Colon (tissue), 2 donors: ENCODE measurements around the gene NCAPD3.
"Not testable (repeated sequence)": the region's sequence is repeated elsewhere in the genome, so short reads cannot be mapped to it uniquely, and the experiment has no call there.

Experiments
- FAIRE-seq: peaks from 2 replicates; lab custom pipeline; 2012; peaks lifted over from hg19 to GRCh38; lab: Jason Lieb, UNC
- donor health status: control.
- donor health status: control.

The NCAPD3 gene

DNA sequence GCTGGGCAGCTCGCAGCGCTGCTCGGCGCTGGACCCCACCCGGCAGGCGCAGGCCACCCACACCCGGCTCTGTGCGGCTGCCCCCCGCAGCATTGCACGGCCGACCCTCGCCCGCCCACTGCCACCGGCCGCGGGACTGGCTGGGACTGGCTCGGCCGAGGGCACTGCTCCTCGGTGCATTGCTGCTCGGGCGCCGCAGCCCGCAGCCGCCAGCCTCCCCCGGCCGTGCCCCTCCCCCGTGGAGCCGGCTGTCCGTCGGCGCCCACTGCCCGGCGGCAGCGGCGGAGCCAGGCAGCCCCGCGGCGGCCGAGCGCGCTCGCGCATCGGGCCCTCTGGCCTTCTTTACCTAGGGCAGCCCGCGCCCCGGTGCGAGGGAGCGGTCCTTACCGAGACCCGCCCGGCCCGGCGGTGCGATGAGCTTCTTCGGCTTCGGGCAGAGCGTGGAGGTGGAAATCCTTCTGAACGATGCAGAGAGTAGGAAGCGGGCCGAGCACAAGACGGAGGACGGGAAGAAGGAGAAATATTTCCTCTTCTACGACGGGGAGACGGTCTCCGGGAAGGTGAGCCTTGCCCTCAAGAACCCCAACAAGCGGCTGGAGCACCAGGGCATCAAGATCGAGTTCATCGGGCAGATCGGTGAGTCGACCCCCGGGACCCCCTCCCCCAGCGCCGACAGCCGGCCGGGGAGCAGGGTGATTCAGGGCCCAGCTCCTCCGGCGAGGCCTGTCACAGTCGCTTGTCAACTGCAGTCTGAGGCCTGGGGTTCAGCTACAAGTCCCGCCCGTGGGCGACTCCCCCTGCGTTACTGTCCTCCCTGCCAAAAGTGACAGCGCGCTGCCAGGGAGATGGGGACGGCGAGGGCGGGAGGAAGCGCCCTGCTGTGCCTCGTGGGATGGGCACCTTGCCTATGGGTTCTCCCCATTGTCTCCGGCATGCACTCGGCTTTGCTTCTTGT is 1.2 kb upstream of the NCAPD3 start:
- FAIRE-seq = no peak

DNA sequence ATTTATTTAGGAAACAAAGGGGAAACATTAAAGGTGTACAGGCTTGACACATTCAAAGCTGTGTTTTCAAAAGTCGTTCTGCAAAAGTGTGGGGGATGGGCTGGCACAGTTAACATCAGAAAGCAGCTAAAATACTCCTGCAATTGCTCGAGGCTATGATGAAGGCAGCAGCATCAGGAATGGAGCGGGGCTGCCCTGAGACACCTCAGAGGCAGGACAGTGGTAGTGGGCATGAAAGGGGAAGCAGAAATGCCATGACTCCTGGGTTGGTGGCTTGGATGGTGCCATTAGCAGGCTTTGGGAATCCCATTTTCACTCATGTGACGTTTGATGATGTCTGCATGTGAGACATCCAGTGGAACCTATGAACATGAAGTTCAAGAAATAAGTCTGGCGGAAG is 646 bp downstream of the NCAPD3 start:
- FAIRE-seq = no peak

DNA sequence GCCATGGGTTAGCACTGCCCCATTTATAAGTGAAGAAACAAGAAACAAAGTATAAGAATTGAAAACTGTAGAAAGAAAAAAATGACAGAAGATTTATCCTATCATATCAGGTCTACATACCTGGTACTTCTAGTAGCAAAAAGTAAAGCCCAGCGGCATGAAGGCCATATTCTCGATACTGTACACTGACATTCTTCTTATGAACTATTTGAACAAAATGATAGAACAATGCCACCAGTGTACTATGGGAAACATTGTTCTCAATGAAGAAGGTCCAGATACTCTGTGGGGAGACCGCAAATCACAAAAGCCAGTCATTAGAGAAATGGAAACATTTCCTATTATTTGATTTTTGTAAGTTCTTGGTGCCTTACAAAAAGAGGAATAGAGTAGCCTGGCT is 7.0 kb downstream of the NCAPD3 start:
- no peak for FAIRE-seq

DNA sequence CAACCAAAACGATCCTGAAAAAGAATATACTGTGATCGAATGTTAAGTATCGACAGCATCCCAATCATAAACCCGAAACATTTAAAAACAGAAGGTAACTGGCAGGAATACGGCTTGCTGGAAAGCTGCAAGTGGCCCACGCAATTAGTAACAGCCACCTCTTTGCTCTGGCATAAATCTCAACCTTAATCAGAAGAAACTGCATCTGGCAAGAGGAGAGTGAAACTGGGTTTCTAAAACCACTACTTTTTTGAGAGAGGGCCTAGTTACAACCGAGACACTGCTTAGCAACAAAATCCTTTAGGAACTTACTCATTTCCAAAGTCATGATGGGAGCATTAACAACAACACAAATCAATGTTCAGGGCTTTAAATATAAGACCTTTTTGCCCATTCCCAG is 7.9 kb downstream of the NCAPD3 start:
- no peak for FAIRE-seq

DNA sequence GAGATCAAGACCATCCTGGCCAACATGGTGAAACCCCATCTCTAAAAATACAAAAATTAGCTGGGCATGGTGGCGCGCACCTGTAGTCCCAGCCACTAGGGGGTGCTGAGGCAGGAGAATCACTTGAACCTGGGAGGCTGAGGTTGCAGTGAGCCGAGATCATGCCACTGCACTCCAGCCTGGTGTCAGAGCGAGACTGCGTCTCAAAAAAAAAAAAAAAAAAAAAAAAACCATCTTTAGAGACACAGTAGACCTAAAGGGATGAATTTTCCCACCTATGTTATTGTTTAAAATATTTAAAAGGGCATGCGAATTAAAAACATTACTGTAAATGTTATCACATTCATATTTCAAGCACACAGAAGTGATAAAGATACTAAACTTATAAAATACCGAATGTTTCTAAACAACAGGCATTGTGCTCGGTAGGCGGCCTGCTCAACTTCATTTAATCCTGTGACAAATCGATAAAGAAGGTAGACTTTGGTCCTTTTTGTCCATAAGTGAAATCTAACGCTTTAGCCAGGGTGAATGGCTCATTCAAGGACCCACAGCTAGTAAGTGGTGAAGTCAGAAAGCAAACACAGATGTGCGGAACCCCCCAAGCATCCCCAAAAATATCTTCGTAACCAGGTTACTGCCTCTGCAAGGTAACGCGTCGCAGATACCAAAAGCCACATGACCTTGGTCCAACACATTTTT is 16.1 kb downstream of the NCAPD3 start:
- FAIRE-seq = no peak

DNA sequence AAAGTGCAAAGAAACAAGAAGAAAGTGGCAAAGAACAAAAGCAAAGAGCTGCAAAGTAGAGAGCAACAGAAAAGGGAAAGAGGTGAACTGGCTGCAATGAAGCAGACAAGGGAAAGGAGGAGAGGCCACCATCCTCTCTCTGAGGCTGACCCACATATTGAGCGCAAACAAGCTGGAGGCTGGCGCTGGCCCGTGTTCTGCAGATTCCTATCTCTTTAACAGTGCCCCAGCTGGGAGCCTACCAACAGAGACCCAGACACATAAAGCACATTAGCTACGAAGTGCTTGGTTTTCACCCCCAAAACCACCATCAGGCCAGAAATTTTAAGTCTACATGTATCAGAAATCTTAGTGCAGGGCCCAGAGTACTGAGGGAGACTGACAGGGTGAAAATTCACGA is 17.6 kb downstream of the NCAPD3 start:
- no peak for FAIRE-seq

DNA sequence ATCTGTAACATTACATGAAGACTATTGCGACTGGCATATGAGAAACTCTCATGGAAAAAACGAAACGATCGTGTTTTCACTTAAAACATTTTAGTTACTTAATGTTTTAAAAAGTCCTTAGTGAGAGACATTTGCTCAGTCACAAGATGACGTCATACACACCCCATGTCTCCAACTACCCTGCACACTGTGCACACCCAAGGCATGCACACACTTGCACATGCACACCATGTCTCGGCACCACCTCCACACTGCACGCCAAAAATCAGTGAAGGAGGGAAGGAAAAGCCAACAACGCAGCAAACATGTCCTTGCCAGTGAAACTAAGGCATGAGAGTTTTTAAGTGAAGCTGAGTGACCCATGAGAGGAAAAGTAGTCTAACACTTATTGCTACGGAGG is 18.0 kb downstream of the NCAPD3 start:
- no peak for FAIRE-seq

DNA sequence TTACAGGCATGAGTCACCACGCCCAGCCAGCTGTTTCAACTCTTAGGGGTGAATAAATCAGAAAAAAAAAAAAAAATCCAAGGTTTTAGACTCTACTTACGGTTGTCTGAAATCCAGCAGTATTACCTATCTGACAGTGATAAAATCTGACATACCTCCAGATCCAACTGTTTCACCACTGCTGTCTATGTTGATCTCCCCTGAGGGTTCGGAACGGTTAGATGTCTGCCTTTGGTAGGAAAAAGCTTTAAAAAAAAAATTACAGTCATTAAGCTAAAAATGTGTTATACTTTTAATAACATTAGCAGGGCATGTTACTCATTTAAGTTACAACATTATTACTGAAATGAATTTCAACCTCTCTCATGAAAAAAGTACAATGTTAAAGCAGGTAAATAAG is 21.1 kb downstream of the NCAPD3 start:
- no peak for FAIRE-seq

DNA sequence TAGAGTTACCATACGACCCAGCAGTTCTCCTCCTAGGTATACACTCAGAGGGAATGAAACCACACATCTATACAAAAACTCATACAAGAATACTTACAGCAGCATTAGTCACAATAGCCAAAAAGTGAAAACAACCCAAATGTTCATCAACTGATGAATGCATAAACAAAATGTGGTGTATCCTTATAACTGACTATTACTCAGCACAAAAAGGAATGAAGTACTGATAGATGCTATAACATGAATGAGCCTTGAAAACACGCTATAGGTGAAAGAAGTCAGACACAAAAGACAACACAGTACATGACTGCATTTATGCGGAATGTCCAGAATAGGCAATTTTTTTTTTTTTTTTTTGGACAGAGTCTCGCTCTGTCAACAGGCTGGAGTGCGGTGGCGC is 23.1 kb downstream of the NCAPD3 start:
- FAIRE-seq = no peak

DNA sequence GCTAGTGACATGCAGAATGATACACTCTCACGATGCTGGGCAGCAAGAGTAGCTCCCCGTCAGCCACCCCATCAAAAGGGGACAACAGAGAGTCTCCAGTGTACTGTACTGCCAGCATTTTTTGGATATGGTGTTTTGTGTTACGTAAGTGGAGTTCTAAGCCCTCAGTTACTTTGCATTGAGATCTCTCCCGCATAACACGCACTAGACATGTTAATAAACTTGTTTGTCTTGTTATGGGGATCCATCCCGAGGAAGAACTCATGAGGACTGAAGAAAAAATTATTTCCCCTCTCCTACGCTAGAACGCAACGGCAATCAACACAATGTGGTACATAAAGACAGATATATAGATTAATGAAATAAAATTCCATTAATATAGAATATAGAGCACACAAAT is 24.2 kb downstream of the NCAPD3 start:
- FAIRE-seq = no peak

DNA sequence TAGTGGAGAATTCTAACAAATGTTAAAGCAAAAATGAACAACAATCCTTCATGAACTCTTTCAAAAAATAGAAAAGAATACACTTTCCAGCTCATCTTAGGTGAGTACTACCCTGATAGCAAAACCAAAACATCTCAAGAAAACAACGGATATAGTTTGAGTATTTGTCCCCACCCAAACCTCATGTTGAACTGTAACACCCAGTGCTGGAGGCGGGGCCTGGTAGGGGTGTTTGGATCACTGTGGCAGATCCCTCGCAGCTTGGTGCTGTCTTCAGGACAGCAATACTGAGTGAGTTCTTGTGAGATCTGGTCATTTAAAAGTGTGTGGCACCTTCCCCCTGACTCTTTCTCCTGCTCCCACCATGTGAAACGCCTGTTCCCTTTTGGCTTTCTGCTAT is 27.0 kb downstream of the NCAPD3 start:
- FAIRE-seq = no peak

DNA sequence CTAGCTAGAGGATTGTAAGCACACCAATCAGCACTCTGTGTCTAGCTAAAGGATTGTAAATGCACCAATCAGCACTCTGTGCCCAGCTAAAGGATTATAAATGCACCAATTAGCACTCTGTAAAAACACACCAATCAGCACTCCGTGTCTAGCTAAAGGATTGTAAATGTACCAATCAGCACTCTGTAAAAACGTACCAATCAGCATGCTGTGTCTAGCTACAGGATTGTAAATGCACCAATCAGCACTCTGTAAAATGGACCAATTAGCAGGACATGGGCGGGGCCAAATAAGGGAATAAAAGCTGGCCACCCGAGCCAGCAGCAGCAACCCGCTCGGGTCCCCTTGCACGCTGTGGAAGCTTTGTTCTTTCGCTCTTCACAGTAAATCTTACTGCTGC is 35.7 kb downstream of the NCAPD3 start:
- FAIRE-seq = not testable (repeated sequence)

DNA sequence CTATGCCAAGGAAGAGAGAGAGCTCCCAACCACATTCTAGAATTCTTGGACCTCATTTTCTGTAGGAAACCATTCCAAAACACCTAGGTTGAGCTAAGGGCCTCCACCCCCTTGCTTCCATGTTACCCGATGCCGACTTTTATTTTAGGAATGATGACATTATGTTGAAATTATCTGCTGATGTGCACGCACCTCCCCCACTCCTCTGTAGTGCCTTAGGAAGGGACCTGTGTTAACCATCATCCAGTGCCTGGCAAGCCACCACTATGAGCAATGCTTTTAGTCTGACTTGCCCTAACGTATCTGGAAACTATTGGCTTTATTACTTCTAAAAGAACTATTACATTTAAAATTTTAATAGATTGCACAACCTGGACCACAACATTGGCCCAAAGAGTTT is 42.1 kb downstream of the NCAPD3 start:
- no peak for FAIRE-seq

DNA sequence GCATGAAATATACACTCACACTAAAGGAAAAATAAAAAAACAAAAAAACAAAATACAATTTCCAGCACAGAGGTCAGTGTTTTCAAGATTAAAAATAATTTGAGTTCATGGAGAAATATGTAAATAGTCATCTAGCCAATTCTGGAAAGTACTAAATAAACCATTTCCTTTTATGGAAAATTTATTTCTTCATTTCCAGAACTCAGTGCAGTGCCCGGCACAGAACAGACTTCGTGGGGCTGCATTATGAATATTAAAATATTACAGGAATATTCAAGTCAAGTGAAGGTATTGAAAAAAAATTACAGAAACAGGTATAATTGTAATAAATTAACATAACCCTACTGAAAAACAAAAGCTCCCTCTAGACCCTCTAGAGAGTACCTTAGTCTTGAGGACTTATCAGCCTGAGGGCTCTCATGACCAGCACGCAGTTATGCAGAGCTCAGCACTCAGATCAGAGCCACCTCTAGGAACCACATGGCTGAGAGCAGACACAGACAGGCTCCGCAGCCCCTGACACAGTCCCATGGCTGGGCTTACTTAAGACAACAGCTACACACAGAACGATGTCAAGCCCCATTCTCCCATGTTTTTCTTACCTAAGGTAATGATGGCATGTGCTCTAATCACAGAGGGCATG is 45.6 kb downstream of the NCAPD3 start:
- FAIRE-seq = no peak

DNA sequence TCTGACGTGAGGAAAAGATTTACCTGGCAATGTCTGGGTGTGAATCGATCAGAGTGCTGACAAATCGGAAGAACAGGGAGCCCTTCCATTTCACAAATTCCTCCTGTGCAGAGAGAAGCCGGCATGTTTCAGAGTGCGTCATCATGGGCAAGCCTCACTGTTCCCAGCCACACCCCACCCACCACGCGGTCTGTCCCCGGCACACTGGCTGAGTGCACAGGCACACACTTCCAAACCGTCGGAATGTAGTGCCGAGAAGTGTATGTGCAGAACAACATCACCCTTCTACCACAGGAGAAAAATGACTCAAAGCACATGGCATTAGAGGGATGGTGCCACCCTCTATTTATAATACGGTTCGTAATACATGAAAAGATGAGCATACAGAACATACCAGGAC is 47.5 kb downstream of the NCAPD3 start:
- FAIRE-seq = no peak

DNA sequence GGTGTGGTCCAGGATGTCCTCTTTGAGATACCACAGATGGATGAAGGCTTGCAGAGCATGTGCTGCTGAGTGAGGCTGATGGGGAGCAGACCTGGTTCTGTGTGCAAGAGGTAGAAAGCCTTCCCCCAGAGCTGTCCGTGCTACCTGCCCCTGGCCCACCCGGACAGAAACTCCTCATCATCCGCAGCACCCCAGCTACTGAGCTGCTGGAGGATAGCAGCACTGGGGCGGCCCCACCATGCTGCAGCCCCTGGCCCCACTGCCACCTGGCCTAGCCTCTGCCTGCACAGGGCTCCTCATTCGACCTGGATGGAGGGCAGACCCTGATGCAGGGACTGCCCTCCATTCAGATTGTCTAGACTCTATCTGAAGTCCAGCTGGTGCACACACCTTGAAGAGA is 50.5 kb downstream of the NCAPD3 start:
- no peak for FAIRE-seq

DNA sequence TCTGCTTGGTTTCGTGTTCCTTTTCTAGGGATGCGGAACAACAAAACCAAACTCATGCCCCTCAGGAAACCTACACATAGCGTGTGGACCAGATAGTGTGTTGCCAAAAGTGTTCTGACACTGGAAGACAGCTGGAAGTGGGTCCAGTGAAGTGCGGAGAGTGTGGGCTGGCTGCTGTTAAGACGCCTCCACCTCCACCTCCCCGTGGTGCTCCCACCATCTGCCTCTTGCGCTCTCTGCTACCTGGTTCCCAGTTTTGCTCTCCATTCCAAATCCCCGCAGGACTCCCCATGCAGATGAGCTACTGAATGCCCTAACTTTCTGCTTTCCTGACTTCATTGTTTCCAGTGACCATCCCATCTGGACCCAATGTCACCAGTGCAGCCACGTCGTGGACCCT is 51.8 kb downstream of the NCAPD3 start:
- FAIRE-seq = no peak

DNA sequence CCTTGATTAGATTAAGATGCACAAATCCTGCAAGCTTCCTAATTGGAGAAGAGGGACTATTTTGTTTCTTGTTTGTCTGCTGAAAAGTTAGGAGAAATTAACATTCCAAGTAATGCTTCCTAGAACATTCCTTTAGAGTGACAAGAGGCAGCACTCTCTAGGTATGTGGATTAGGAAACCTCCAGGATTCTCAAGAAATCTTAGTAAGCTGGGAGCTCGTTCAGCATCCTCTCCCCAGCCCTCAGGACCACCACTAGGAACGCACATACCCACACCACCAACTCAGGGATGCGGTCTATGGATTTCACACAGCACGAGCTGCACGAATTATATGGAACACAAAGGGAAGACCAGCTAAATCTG is 52.9 kb downstream of the NCAPD3 start:
- FAIRE-seq = no peak

DNA sequence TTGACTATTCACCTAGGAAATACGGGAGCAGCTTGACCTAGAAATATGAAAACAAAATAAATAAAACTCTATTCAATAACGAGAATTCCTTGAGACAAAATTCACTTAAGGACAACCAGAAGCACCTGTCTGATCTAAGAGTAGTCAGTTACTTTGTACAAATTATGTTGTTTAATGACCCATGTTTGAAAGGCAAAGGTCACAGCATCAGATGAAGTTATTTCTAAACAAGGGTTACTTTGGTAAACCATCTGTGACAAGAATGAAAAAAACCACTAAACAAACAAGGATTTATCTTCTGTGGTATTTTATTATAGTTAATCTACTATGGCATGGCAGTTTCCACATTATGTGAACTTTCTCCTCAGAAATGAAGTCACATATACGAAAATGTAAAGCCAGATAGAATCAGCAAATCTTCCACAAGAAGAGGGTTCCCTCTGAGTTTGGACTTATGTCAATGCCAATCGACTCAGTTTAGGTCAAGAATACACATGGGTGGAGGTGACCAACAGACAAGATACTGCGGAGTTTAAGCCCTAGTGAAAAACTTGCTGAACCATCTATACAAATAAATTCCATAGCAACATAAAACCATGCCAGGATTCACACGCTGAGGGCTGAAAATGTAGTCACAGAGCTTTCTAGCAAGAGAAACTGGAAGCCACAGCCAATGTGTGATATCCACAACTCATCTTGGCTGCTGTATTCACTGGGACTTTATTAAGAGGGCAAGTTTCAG is 53.4 kb downstream of the NCAPD3 start:
- FAIRE-seq = no peak

DNA sequence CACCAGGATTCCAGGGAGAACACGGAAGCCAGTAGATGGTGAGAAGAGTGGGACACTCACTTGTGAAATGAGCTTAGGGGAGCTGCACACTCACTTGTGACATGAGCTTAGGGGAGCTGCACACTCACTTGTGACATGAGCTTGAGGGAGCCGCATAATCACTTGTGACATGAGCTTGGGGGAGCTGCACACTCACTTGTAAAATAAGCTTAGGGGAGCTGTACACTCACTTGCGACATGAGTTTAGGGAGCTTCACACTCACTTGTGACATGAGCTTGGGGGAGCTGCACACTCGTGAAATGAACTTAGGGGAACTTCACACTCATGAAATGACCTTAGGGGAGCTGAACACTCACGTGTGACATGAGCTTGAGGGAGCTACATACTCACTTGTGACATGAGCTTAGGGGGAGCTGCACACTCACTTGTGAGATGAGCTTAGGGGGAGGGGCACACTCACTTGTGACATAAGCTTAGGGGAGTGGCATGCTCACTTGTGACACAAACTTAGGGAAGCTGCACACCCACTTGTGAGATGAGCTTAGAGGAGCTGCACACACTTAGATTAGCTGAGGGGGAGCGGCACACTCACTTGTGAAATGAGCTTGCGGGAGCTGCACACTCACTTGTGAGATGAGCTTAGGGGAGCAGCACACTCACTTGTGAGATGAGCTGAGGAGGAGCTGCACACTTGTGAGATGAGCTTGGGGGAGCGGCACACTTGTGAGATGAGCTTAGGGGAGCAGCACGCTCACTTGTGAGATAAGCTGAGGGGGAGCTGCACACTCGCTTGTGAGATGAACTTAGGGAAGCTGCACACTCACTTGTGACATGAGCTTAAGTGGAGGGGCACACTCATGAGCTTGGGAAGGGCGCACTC is 59.0 kb downstream of the NCAPD3 start:
- no peak for FAIRE-seq

DNA sequence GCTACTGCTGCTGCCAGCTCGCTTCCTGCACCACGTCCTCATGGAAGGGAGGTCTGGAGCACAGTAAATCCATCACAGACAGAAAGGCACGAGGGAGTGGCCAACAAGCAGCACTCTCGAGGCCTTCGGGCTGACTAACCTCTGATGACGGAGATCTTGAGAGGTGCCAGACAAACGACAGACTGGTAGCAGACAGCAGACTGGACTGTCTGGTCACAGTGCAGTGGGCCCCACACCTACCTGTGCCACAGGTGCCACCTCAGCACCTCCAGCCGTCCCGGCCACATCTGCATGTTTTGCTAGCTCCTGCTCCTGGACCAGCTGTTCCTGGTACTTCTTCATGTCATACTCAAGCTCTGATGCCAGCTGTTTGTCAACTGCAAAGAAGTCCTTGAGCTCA is 64.1 kb downstream of the NCAPD3 start:
- FAIRE-seq = no peak

DNA sequence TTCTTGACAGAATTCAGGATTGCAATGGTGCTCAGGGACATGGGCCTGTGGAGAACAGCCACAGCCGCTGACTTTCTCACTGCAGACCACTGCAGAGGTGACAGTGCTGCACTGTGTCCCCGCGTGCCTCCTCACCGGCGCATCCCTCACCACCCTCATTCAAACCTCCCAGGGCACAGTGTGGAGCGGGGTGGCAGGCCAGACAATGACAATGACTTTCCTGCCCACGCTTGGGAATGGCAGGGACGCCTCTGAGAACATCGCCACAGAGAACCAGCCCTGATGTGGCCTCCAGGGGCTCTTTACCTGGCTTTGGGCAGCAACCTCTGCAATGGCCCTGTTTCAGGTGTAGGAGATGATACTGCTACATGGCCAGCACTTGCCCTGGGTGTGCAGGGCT is 65.7 kb downstream of the NCAPD3 start:
- no peak for FAIRE-seq
